ENCODE results near the gene AIM2.
"Not testable (repeated sequence)": the region's sequence is repeated elsewhere in the genome, so short reads cannot be mapped to it uniquely, and the experiment has no call there.

Gene AIM2

GRCh38 chr1:159076438-159077119 lies at the start of gene AIM2:
Gene AIM2 (minus strand): TSS chr1:159076766. CDS start chr1:159073499, 3,267 bp downstream.
- no peak for DNase-seq

GRCh38 chr1:159123587-159123986 lies 47.0 kb upstream of the AIM2 start:
- no peak for DNase-seq

GRCh38 chr1:159122005-159122621 lies 45.5 kb upstream of the AIM2 start:
- DNase-seq, result no peak

- no peak for DNase-seq
These were observed 45.0 kb upstream of the AIM2 start for GRCh38 chr1:159121526-159121925.

- peak; percentile 9 for DNase-seq
These were observed 43.8 kb upstream of the AIM2 start for GRCh38 chr1:159120317-159120716.

GRCh38 chr1:159113596-159114433 lies 37.2 kb upstream of the AIM2 start:
- DNase-seq, result no peak

- DNase-seq, result not testable (repeated sequence)
These were observed 26.5 kb upstream of the AIM2 start for GRCh38 chr1:159103021-159103420.

- no peak for DNase-seq
These were observed 24.0 kb upstream of the AIM2 start for GRCh38 chr1:159100589-159100988.

- no peak for DNase-seq
These were observed 22.0 kb upstream of the AIM2 start for GRCh38 chr1:159098596-159098995.

- DNase-seq, result no peak
These were observed 15.6 kb upstream of the AIM2 start for GRCh38 chr1:159092036-159092760.

- DNase-seq, result no peak
These were observed 15.1 kb upstream of the AIM2 start for GRCh38 chr1:159091607-159092031.

GRCh38 chr1:159091180-159091560 lies 14.6 kb upstream of the AIM2 start:
- DNase-seq, result no peak

- DNase-seq, result no peak
These were observed 14.0 kb upstream of the AIM2 start for GRCh38 chr1:159090286-159091179.

GRCh38 chr1:159089184-159089791 lies 12.7 kb upstream of the AIM2 start:
- DNase-seq, result no peak

GRCh38 chr1:159088546-159089183 lies 12.1 kb upstream of the AIM2 start:
- DNase-seq, result peak; percentile 22

- DNase-seq, result no peak
These were observed 11.5 kb upstream of the AIM2 start for GRCh38 chr1:159088050-159088449.

GRCh38 chr1:159084867-159085266 lies 8.3 kb upstream of the AIM2 start:
- DNase-seq, result no peak

- DNase-seq, result no peak
These were observed 7.6 kb upstream of the AIM2 start for GRCh38 chr1:159084152-159084551.

- no peak for DNase-seq
These were observed 6.4 kb upstream of the AIM2 start for GRCh38 chr1:159083013-159083412.

- no peak for DNase-seq
These were observed 5.1 kb upstream of the AIM2 start for GRCh38 chr1:159081626-159082025.

GRCh38 chr1:159079525-159079924 lies 3.0 kb upstream of the AIM2 start:
- no peak for DNase-seq
